Smooth muscle cell (in vitro differentiated cells): ENCODE data around the gene UNC13A. TPM values are rescaled to one million over a fixed set of nuclear protein-coding genes. Genes with fewer than 3 reads are reported as not detected.

ENCODE experiments used
- DNase-seq: peaks from one replicate; lab custom pipeline; 2025; ENCODE audit not compliant: unreplicated experiment; lab: John Stamatoyannopoulos, UW
- H2AFZ ChIP-seq: fragments of 200-600 bp; sonication (generic); 2 replicates; pipeline ENCODE4 v1.6.0; 2016; ENCODE audit warnings: antibody characterized with exemption, low read depth, mild to moderate bottlenecking
- H3F3A ChIP-seq: fragments of 200-600 bp; sonication (generic); 2 replicates; pipeline ENCODE4 v1.6.0; 2017; ENCODE audit warnings: antibody characterized with exemption, low read depth
- H3K27ac ChIP-seq: fragments of 200-600 bp; sonication (generic); 2 replicates; pipeline ENCODE4 v1.5.1; 2016; ENCODE audit warnings: low read depth, mild to moderate bottlenecking
- H3K27me3 ChIP-seq: fragments of 200-600 bp; sonication (generic); 2 replicates; pipeline ENCODE4 v1.6.1; 2016; ENCODE audit warnings: low read depth, mild to moderate bottlenecking
- H3K36me3 ChIP-seq: fragments of 200-600 bp; sonication (generic); 2 replicates; pipeline ENCODE4 v1.5.1; 2016; ENCODE audit warnings: low read depth
- H3K4me1 ChIP-seq: fragments of 200-600 bp; sonication (generic); 2 replicates; pipeline ENCODE4 v1.5.1; 2016; ENCODE audit warnings: low read depth
- H3K4me2 ChIP-seq: fragments of 200-600 bp; sonication (generic); 2 replicates; pipeline ENCODE4 v1.6.0; 2016; ENCODE audit warnings: mild to moderate bottlenecking
- H3K4me3 ChIP-seq: fragments of 200-600 bp; sonication (generic); 2 replicates; pipeline ENCODE4 v1.5.1; 2016; ENCODE audit warnings: mild to moderate bottlenecking
- H3K79me2 ChIP-seq: fragments of 200-600 bp; sonication (generic); 2 replicates; pipeline ENCODE4 v1.6.0; 2016; ENCODE audit warnings: low read depth, mild to moderate bottlenecking
- H3K9ac ChIP-seq: fragments of 200-600 bp; sonication (generic); 2 replicates; pipeline ENCODE4 v1.6.0; 2016; ENCODE audit warnings: low read depth
- H3K9me3 ChIP-seq: fragments of 200-600 bp; sonication (generic); replicated peaks from 2 replicates; pipeline ENCODE4 v1.5.1; 2016; ENCODE audit warnings: low read depth
- H4K20me1 ChIP-seq: fragments of 200-600 bp; sonication (generic); 2 replicates; pipeline ENCODE4 v1.6.0; 2016; ENCODE audit warnings: low read depth
- WGBS: methylation state at CpG from one replicate; pipeline ENCODE4 v1.1.7; 2016; ENCODE audit warnings: low lambda C conversion rate; 5-methylcytosine and 5-hydroxymethylcytosine counted together
- polyA plus RNA-seq: library from polyadenylated mRNA; unstranded; fragments of >200 nt; fragmentation: Nextera tagmentation; extraction: Ambion mirVana; gene quantifications from 2 replicates; pipeline ENCODE4 v1.2.1, GENCODE V29; 2016
- total RNA-seq: library from RNA; depleted of rRNA; stranded (reverse); fragments of >200 nt; gene quantifications from 2 replicates; pipeline ENCODE4 v1.2.3, GENCODE V29; 2014
- TF ChIP-seq, protein P1 (sequence below): fragments of 200-600 bp; sonication (generic); IDR thresholded peaks from 2 replicates; pipeline ENCODE4 v1.5.1; 2017; ENCODE audit warnings: borderline replicate concordance, mild to moderate bottlenecking, antibody characterized with exemption; ENCODE audit not compliant: insufficient read depth, poor library complexity, severe bottlenecking

The UNC13A gene
- total and polyA plus RNA-seq, 2 experiments from 2014 or later = 0.21 to 2.1 TPM

DNA sequence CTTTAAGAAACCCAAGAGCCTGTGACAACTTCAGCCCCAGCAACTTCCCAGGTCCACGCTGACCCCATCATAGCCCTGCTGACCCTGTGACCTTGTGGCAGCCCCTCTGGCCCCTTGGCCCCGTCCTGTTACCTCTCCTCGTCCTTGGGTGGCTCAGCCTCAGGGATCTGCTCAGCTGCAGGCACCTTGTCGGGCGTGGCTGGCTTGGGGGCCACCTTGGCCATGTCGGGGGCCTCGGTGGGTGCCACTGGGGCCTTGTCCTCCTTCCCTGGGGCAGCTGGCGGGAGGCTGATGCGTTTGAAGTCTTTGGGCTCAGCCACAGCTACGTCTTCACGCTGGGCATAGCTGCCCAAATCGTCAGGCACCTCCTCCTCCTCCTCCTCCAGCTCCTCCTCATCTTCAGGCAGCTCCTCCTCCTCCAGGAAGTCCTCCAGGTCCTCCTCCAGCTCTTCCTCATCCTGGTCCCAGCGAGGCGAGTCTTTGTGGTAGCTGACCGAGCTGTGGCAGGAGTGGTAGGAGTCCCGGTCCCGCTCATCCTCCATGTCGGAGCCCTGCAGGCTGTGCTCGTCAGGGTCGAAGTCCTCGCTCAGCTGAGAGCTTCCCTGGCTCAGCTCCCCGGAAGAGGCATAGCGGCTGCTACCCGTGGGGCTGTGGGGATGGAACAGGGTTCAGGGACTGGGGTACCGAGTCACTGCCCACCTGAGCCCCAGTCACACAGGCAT, 32.2 kb downstream of the UNC13A start:
- TF ChIP-seq, protein P1, sequence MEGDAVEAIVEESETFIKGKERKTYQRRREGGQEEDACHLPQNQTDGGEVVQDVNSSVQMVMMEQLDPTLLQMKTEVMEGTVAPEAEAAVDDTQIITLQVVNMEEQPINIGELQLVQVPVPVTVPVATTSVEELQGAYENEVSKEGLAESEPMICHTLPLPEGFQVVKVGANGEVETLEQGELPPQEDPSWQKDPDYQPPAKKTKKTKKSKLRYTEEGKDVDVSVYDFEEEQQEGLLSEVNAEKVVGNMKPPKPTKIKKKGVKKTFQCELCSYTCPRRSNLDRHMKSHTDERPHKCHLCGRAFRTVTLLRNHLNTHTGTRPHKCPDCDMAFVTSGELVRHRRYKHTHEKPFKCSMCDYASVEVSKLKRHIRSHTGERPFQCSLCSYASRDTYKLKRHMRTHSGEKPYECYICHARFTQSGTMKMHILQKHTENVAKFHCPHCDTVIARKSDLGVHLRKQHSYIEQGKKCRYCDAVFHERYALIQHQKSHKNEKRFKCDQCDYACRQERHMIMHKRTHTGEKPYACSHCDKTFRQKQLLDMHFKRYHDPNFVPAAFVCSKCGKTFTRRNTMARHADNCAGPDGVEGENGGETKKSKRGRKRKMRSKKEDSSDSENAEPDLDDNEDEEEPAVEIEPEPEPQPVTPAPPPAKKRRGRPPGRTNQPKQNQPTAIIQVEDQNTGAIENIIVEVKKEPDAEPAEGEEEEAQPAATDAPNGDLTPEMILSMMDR = no peak
- Histone ChIP-seq H4K20me1 (no peaks in the 10 kb centered on the region), H3F3A (no peaks in the 10 kb centered on the region), H3K4me3 (no peak overlapping the region), H3K27ac (no peak overlapping the region), H3K36me3 (no peaks in the 10 kb centered on the region), H3K27me3 (no peaks in the 10 kb centered on the region), H3K4me1 (no peaks in the 10 kb centered on the region), H2AFZ (no peak overlapping the region), H3K9me3 (no peaks in the 10 kb centered on the region), H3K79me2 (no peaks in the 10 kb centered on the region), H3K4me2 (no peak overlapping the region), H3K9ac (no peak overlapping the region)
- no peak for DNase-seq
- whole genome bisulfite sequencing = 92% methylated on average over 25 of the region's 25 CpGs

- H3K27ac ChIP-seq = no peak overlapping the region
- 84% methylated on average over 8 of the region's 9 CpGs for WGBS
- no peak overlapping the region for H3K9ac ChIP-seq
- no peak overlapping the region for H3K4me3 ChIP-seq
- no peaks in the 10 kb centered on the region for H3K36me3 ChIP-seq
- no peak for DNase-seq
- no peak overlapping the region for H3K4me2 ChIP-seq
- no peaks in the 10 kb centered on the region for H3K27me3 ChIP-seq
- TF ChIP-seq, protein P1 = no peak
- H3K9me3 ChIP-seq = no peaks in the 10 kb centered on the region
- H3F3A ChIP-seq = no peaks in the 10 kb centered on the region
- no peaks in the 10 kb centered on the region for H4K20me1 ChIP-seq
- H3K4me1 ChIP-seq = no peaks in the 10 kb centered on the region
- H3K79me2 ChIP-seq = no peaks in the 10 kb centered on the region
- no peak overlapping the region for H2AFZ ChIP-seq
Observed at GRCh38 chr19:17654993-17655392, 33.2 kb downstream of the UNC13A start.

GRCh38 chr19:17652627-17653026, 35.5 kb downstream of the UNC13A start:
- H3K9me3 ChIP-seq = no peaks in the 10 kb centered on the region
- H3F3A ChIP-seq = no peaks in the 10 kb centered on the region
- WGBS = 92% methylated on average over 4 of the region's 4 CpGs
- no peaks in the 10 kb centered on the region for H4K20me1 ChIP-seq
- TF ChIP-seq, protein P1 = no peak
- H3K27ac ChIP-seq = no peak overlapping the region
- H3K4me1 ChIP-seq = no peaks in the 10 kb centered on the region
- H3K36me3 ChIP-seq = no peaks in the 10 kb centered on the region
- no peak overlapping the region for H2AFZ ChIP-seq
- no peak overlapping the region for H3K4me3 ChIP-seq
- no peak for DNase-seq
- H3K27me3 ChIP-seq = no peaks in the 10 kb centered on the region
- H3K4me2 ChIP-seq = no peak overlapping the region
- H3K9ac ChIP-seq = no peak overlapping the region
- no peaks in the 10 kb centered on the region for H3K79me2 ChIP-seq

- H3K9me3 ChIP-seq = no peaks in the 10 kb centered on the region
- DNase-seq = no peak
- H3K27me3 ChIP-seq = no peaks in the 10 kb centered on the region
- no peak overlapping the region for H3K4me3 ChIP-seq
- H4K20me1 ChIP-seq = no peaks in the 10 kb centered on the region
- no peak overlapping the region for H3K9ac ChIP-seq
- H3K79me2 ChIP-seq = no peaks in the 10 kb centered on the region
- no peak overlapping the region for H3K4me2 ChIP-seq
- TF ChIP-seq, protein P1 = no peak
- no peak overlapping the region for H3K27ac ChIP-seq
- H3K4me1 ChIP-seq = no peaks in the 10 kb centered on the region
- H2AFZ ChIP-seq = no peak overlapping the region
- no peaks in the 10 kb centered on the region for H3F3A ChIP-seq
- no peaks in the 10 kb centered on the region for H3K36me3 ChIP-seq
- 95% methylated on average over 12 of the region's 12 CpGs for WGBS
Observed at GRCh38 chr19:17648786-17649185, 39.4 kb downstream of the UNC13A start.
